AG10803 (cell line): ENCODE measurements around the gene RALGAPB.
"Not testable (repeated sequence)": the region's sequence is repeated elsewhere in the genome, so short reads cannot be mapped to it uniquely, and the experiment has no call there.

Experiments used
- DNase-seq: peaks from one replicate; pipeline ENCODE4 v3.0.0; 2010; ENCODE audit warnings: low read depth
- H3K4me3 ChIP-seq: 2 replicates; pipeline ENCODE4 v1.5.1; 2011; ENCODE audit warnings: mild to moderate bottlenecking, low read length, control low read depth
- CTCF ChIP-seq: conservative IDR thresholded peaks from 2 replicates; pipeline ENCODE4 v1.5.1; 2011; ENCODE audit warnings: mild to moderate bottlenecking, low read length, control low read depth, inconsistent platforms

Gene RALGAPB

GRCh38 chr20:38429301-38429700 lies 43.3 kb upstream of the RALGAPB start:
- DNase-seq: no peak
- H3K4me3 ChIP-seq: no peak overlapping the region
- TF ChIP-seq CTCF: no peak

GRCh38 chr20:38430679-38431325 lies 41.8 kb upstream of the RALGAPB start:
- no peak overlapping the region for H3K4me3 ChIP-seq
- DNase-seq: peak; percentile 33
- TF ChIP-seq CTCF: no peak

- no peak overlapping the region for H3K4me3 ChIP-seq
- no peak for TF ChIP-seq CTCF
- no peak for DNase-seq
Measured at GRCh38 chr20:38432292-38432691, 40.4 kb upstream of the RALGAPB start.

- H3K4me3 ChIP-seq, DNase-seq: not testable (repeated sequence)
Measured at GRCh38 chr20:38432870-38433269, 39.8 kb upstream of the RALGAPB start.

GRCh38 chr20:38433304-38433972 lies 39.2 kb upstream of the RALGAPB start:
- no peak for DNase-seq
- H3K4me3 ChIP-seq: peak overlapping the region; percentile 93
- TF ChIP-seq CTCF: no peak

GRCh38 chr20:38434301-38434741 lies 38.3 kb upstream of the RALGAPB start:
- DNase-seq: no peak
- no peak for TF ChIP-seq CTCF
- peak overlapping the region; percentile 93 for H3K4me3 ChIP-seq

- DNase-seq: peak; percentile 96
- peak; percentile 99 for TF ChIP-seq CTCF
- H3K4me3 ChIP-seq: peak within 1 kb of the TSS; percentile 93
Measured at GRCh38 chr20:38434770-38435554, 37.7 kb upstream of the RALGAPB start, which contains the start of gene SNHG17. TSS of gene SNHG17 (minus strand) at chr20:38435328.
